Measurements from ENCODE around the gene ANKFN1.

GRCh38 chr17:56471696-56472095 lies 318.4 kb downstream of the ANKFN1 start:
- TF ChIP-seq CTCF (conservative IDR thresholded peaks at IDR 0.05 in 1 of 2, IDR thresholded peaks at IDR 0.05 in 1 of 2; ENCODE audit: extremely low read depth in 1 of 2, insufficient read depth in 1 of 2, low read depth in 1 of 2, low read length in 2 of 2) (no peak), EZH2 (IDR thresholded peaks at IDR 0.05; ENCODE audit: borderline replicate concordance, low read length) (no peak)
